ENCODE measurements around the gene PTPRT.

- TF ChIP-seq CTCF (IDR thresholded peaks at IDR 0.05) (no peak), POLR2AphosphoS5 (IDR thresholded peaks at IDR 0.05) (no peak), POLR2A (IDR thresholded peaks at IDR 0.05) (no peak)
Observed at GRCh38 chr20:42936482-42936881, 253.2 kb downstream of the PTPRT start.
